NCI-H146 treated with DMSO at 0.1 percent for 48 hours (cell line): ENCODE results near the gene ZZZ3.
"Not testable (repeated sequence)": the region's sequence is repeated elsewhere in the genome, so short reads cannot be mapped to it uniquely, and the experiment has no call there.

ENCODE experiments used
- DNase-seq: peaks from one replicate; lab custom pipeline; 2025; ENCODE audit not compliant: unreplicated experiment; lab: John Stamatoyannopoulos, UW

Gene ZZZ3

GRCh38 chr1:77682460-77683159 is at the start of gene ZZZ3:
Gene ZZZ3, minus strand, starts transcription at chr1:77682658. Its CDS starts 49,304 bp downstream, at chr1:77633354.
- peak; percentile 79 for DNase-seq

GRCh38 chr1:77732090-77732489 is 49.6 kb upstream of the ZZZ3 start:
- no peak for DNase-seq

- no peak for DNase-seq
Observed at GRCh38 chr1:77725706-77726105, 43.2 kb upstream of the ZZZ3 start.

- DNase-seq: no peak
Observed at GRCh38 chr1:77718181-77718580, 35.7 kb upstream of the ZZZ3 start.

- no peak for DNase-seq
Observed at GRCh38 chr1:77716065-77716464, 33.6 kb upstream of the ZZZ3 start.

GRCh38 chr1:77709727-77710126 is 27.3 kb upstream of the ZZZ3 start:
- DNase-seq: no peak

GRCh38 chr1:77706321-77706720 is 23.9 kb upstream of the ZZZ3 start:
- no peak for DNase-seq

GRCh38 chr1:77704736-77705135 is 22.3 kb upstream of the ZZZ3 start:
- no peak for DNase-seq

- DNase-seq: not testable (repeated sequence)
Observed at GRCh38 chr1:77699673-77700072, 17.2 kb upstream of the ZZZ3 start.

GRCh38 chr1:77697441-77697840 is 15.0 kb upstream of the ZZZ3 start:
- no peak for DNase-seq

- no peak for DNase-seq
Observed at GRCh38 chr1:77688939-77689338, 6.5 kb upstream of the ZZZ3 start.

- no peak for DNase-seq
Observed at GRCh38 chr1:77687519-77687906, 5.1 kb upstream of the ZZZ3 start.

- no peak for DNase-seq
Observed at GRCh38 chr1:77686796-77687518, 4.5 kb upstream of the ZZZ3 start.

GRCh38 chr1:77683160-77684148 is 996 bp upstream of the ZZZ3 start:
- peak; percentile 89 for DNase-seq

GRCh38 chr1:77680173-77680572 is 2.3 kb downstream of the ZZZ3 start:
- DNase-seq: no peak

- DNase-seq: no peak
Observed at GRCh38 chr1:77678660-77679610, 3.5 kb downstream of the ZZZ3 start.

- DNase-seq: not testable (repeated sequence)
Observed at GRCh38 chr1:77674807-77675206, 7.7 kb downstream of the ZZZ3 start.

GRCh38 chr1:77673716-77674355 is 8.6 kb downstream of the ZZZ3 start:
- no peak for DNase-seq

GRCh38 chr1:77673030-77673429 is 9.4 kb downstream of the ZZZ3 start:
- no peak for DNase-seq

GRCh38 chr1:77672374-77672773 is 10.1 kb downstream of the ZZZ3 start:
- no peak for DNase-seq
